HCT116 (cell line): ENCODE measurements around the gene PEX11B. TPM values are rescaled to one million over a fixed set of nuclear protein-coding genes. Genes with fewer than 3 reads are reported as not detected.

Experiments
- ATAC-seq: fragments of 200-7000 bp; cut with Tn5 transposase; 2 replicates; pipeline ENCODE4 v1.9.1; 2020; ENCODE audit warnings: mild to moderate bottlenecking, moderate library complexity
- Bru-seq: library from RNA; stranded (reverse); fragments of 400-500 nt; gene quantifications from one replicate; lab custom pipeline; 2021; lab: Mats Ljungman, UMichigan
- BruChase-seq, 2 experiments: library from RNA; stranded (reverse); fragments of 400-500 nt; gene quantifications; one replicate each; lab custom pipeline; 2021; lab: Mats Ljungman, UMichigan
- BruUV-seq: library from RNA; stranded (reverse); fragments of 400-500 nt; replicated peaks from 2 replicates; lab custom pipeline; 2021; lab: Mats Ljungman, UMichigan
- CTCF ChIA-PET: fragments of 300-600 bp; sonication (Branson Sonifier 250); formaldehyde crosslinking; loops from one replicate; lab custom pipeline; 2021; ENCODE audit warnings: antibody characterized with exemption; lab: Charles Lee
- POLR2A ChIA-PET: fragments of 300-600, 350-600 bp; sonication (Branson Sonifier 250); formaldehyde crosslinking; loops from one replicate; lab custom pipeline; 2021; ENCODE audit warnings: antibody characterized with exemption; lab: Charles Lee
- RAD21 ChIA-PET, 2 experiments: fragments of 300-600 bp; sonication (Branson Sonifier 250); formaldehyde crosslinking; loops; one replicate each; lab custom pipeline; 2023; ENCODE audit warnings: low total read pairs in 2 of 2; ENCODE audit not compliant: uncharacterized antibody in 2 of 2, unreplicated experiment in 2 of 2, low non-redundant PET in 1 of 2; lab: Charles Lee
- DNase-seq: peaks from one replicate; pipeline ENCODE4 v3.0.0-alpha.2; 2010; ENCODE audit warnings: low read depth, low spot score
- H2AFZ ChIP-seq: fragments of 200-600 bp; shearing (Covaris generic), sonication (generic); 2 replicates; pipeline ENCODE4 v1.6.1; 2017; ENCODE audit warnings: low read depth, mixed run types, mixed read lengths, antibody characterized with exemption, low read length; ENCODE audit not compliant: poor library complexity, severe bottlenecking
- H3K27ac ChIP-seq: 2 replicates; pipeline ENCODE4 v1.5.1; 2012; ENCODE audit warnings: low read depth, low read length
- H3K27me3 ChIP-seq: fragments of 200-600 bp; sonication (generic); 2 replicates; pipeline ENCODE4 v1.6.1; 2016; ENCODE audit warnings: mixed run types, low read length, mixed read lengths; ENCODE audit not compliant: insufficient read depth
- H3K36me3 ChIP-seq, 2 experiments: fragments of 200-500 bp in 1 of 2; fragments of 200-600 bp in 1 of 2; sonication (Bioruptor generic) in 1 of 2; sonication (generic) in 1 of 2; 2 replicates each; pipeline versions ENCODE4 v1.5.1 to v1.6.1; 2014 to 2016; ENCODE audit warnings: low read length in 2 of 2, inconsistent platforms in 1 of 2, mixed read lengths in 1 of 2, mixed run types in 1 of 2; ENCODE audit not compliant: insufficient read depth in 2 of 2, control insufficient read depth in 1 of 2
- H3K4me1 ChIP-seq, 2 experiments: fragments of 200-600 bp in 1 of 2; sonication (generic) in 1 of 2; 2 replicates each; pipeline versions ENCODE4 v1.5.1 to v1.6.1; 2012 to 2017; ENCODE audit warnings: low read length in 2 of 2, inconsistent platforms in 1 of 2, mild to moderate bottlenecking in 1 of 2, mixed read lengths in 1 of 2, mixed run types in 1 of 2, moderate library complexity in 1 of 2; ENCODE audit not compliant: insufficient read depth in 2 of 2, control insufficient read depth in 1 of 2
- H3K4me2 ChIP-seq: fragments of 200-600 bp; sonication (generic); 2 replicates; pipeline ENCODE4 v1.6.1; 2017; ENCODE audit warnings: mixed run types, low read length, mixed read lengths
- H3K4me3 ChIP-seq, 2 experiments: fragments of 200-600 bp in 1 of 2; sonication (generic) in 1 of 2; replicated peaks in 1 of 2; 2 replicates each; pipeline ENCODE4 v1.5.1; 2011 to 2016; ENCODE audit warnings: low read length in 2 of 2, control low read depth in 1 of 2, low read depth in 1 of 2, mild to moderate bottlenecking in 1 of 2, mixed read lengths in 1 of 2, mixed run types in 1 of 2
- H3K79me2 ChIP-seq: fragments of 200-600 bp; sonication (generic); 2 replicates; pipeline ENCODE4 v1.6.1; 2017; ENCODE audit warnings: mild to moderate bottlenecking, mixed run types, low read length, moderate library complexity, mixed read lengths; ENCODE audit not compliant: insufficient read depth
- H3K9ac ChIP-seq: fragments of 200-600 bp; sonication (generic); 2 replicates; pipeline ENCODE4 v1.6.1; 2016; ENCODE audit warnings: low read length, mixed read lengths
- H3K9me2 ChIP-seq: fragments of 200-600 bp; sonication (generic), shearing (Covaris generic); 2 replicates; pipeline ENCODE4 v1.6.1; 2017; ENCODE audit warnings: mixed run types, mild to moderate bottlenecking, moderate library complexity; ENCODE audit not compliant: insufficient read depth
- H3K9me3 ChIP-seq, 2 experiments: fragments of 200-500 bp in 1 of 2; fragments of 200-600 bp in 1 of 2; sonication (Bioruptor generic) in 1 of 2; sonication (generic) in 1 of 2; 2 replicates each; pipeline ENCODE4 v1.6.1; 2014 to 2017; ENCODE audit warnings: low read length in 2 of 2, mixed read lengths in 2 of 2, inconsistent platforms in 1 of 2, low read depth in 1 of 2, mild to moderate bottlenecking in 1 of 2, mixed run types in 1 of 2, moderate library complexity in 1 of 2; ENCODE audit not compliant: control insufficient read depth in 1 of 2, insufficient read depth in 1 of 2
- H4K20me1 ChIP-seq: fragments of 200-600 bp; sonication (generic), shearing (Covaris generic); 2 replicates; pipeline ENCODE4 v1.6.1; 2017; ENCODE audit warnings: mixed run types, mild to moderate bottlenecking, moderate library complexity; ENCODE audit not compliant: insufficient read depth
- CBX3 ChIP-seq: IDR thresholded peaks from 2 replicates; pipeline ENCODE4 v1.6.1; 2012; ENCODE audit warnings: low read depth
- CEBPB ChIP-seq: IDR thresholded peaks from 2 replicates; pipeline ENCODE4 v1.6.1; 2012; ENCODE audit warnings: low read depth
- EGR1 ChIP-seq: IDR thresholded peaks from 2 replicates; pipeline ENCODE4 v1.6.1; 2012; ENCODE audit warnings: low read depth
- ELF1 ChIP-seq: IDR thresholded peaks from 2 replicates; pipeline ENCODE4 v1.6.1; 2012; ENCODE audit warnings: low read depth, borderline replicate concordance
- EZH2 ChIP-seq: fragments of 200-600 bp; sonication (generic); IDR thresholded peaks from 2 replicates; pipeline ENCODE4 v1.6.1; 2017; ENCODE audit warnings: antibody characterized with exemption, mixed run types
- FOSL1 ChIP-seq: IDR thresholded peaks from 2 replicates; pipeline ENCODE4 v1.6.1; 2012; ENCODE audit warnings: low read depth
- MAX ChIP-seq: IDR thresholded peaks from 2 replicates; pipeline ENCODE4 v1.6.1; 2012
- RAD21 ChIP-seq: IDR thresholded peaks from 2 replicates; pipeline ENCODE4 v1.6.1; 2012; ENCODE audit warnings: low read depth, mild to moderate bottlenecking
- SIN3A ChIP-seq: IDR thresholded peaks from 2 replicates; pipeline ENCODE4 v1.6.1; 2012; ENCODE audit warnings: low read depth
- SP1 ChIP-seq: IDR thresholded peaks from 2 replicates; pipeline ENCODE4 v1.6.1; 2012; ENCODE audit warnings: low read depth
- SRF ChIP-seq: IDR thresholded peaks from 2 replicates; pipeline ENCODE4 v1.6.1; 2012; ENCODE audit warnings: low read depth
- TCF7L2 ChIP-seq: IDR thresholded peaks from 2 replicates; pipeline ENCODE4 v1.7.0; 2011; ENCODE audit warnings: borderline replicate concordance, inconsistent platforms; ENCODE audit not compliant: insufficient read depth, insufficient read length; ENCODE audit errors: extremely low read depth
- ZBTB33 ChIP-seq: IDR thresholded peaks from 2 replicates; pipeline ENCODE4 v1.6.1; 2011; ENCODE audit warnings: mild to moderate bottlenecking, low read length, moderate library complexity; ENCODE audit not compliant: insufficient replicate concordance; ENCODE audit errors: extremely low read depth
- ZFX ChIP-seq: fragments of 450-650 bp; IDR thresholded peaks from 2 replicates; pipeline ENCODE4 v1.6.1; 2017
- ZNF274 ChIP-seq: fragments of 200-500 bp; sonication (Bioruptor generic); IDR thresholded peaks from 2 replicates; pipeline ENCODE4 v1.6.1; 2014; ENCODE audit warnings: mild to moderate bottlenecking, low read depth, low read length, inconsistent platforms
- intact Hi-C: fragments of 100-400 bp; cut with micrococcal nuclease; formaldehyde crosslinking; loops from 2 replicates; pipeline ENCODE4 v1.10.0; 2022
- long read RNA-seq: library from polyadenylated mRNA; unstranded; transcript quantifications from one replicate; pipeline ENCODE4 v2.0.0, GENCODE V29; 2021; ENCODE audit not compliant: unreplicated experiment
- polyA plus RNA-seq: library from polyadenylated mRNA; unstranded; fragments of >200 nt; gene quantifications from 2 replicates; pipeline ENCODE4 v1.2.1, GENCODE V29; 2012; ENCODE audit warnings: missing spikeins
- total RNA-seq: library from RNA; stranded (reverse); gene quantifications from one replicate; pipeline ENCODE4 v1.2.1, GENCODE V29; 2021; ENCODE audit not compliant: unreplicated experiment
- TF ChIP-seq, protein P1 (sequence below), 3 experiments: fragments of 200-600 bp in 1 of 3; sonication (generic) in 1 of 3; IDR thresholded peaks in 2 of 3; conservative IDR thresholded peaks in 1 of 3; 2 replicates each; pipeline ENCODE4 v1.5.1; 2012 to 2017; ENCODE audit warnings: low read depth in 2 of 3, low read length in 2 of 3, antibody characterized with exemption in 1 of 3, borderline replicate concordance in 1 of 3, control low read depth in 1 of 3, mild to moderate bottlenecking in 1 of 3, mixed read lengths in 1 of 3, mixed run types in 1 of 3, moderate library complexity in 1 of 3; ENCODE audit not compliant: insufficient read depth in 1 of 3
- TF ChIP-seq, protein P2 (sequence below): IDR thresholded peaks from 2 replicates; pipeline ENCODE4 v1.6.1; 2012

PEX11B gene
- total RNA-seq: 20.9 TPM
- polyA plus RNA-seq: 15.2 and 18.3 TPM in 2 replicates
- percentile 73 among the genes with signal in this experiment for Bru-seq, nascent RNA
- percentile 80 among the genes with signal in this experiment for BruChase-seq, experiment 1, labeled RNA remaining after a 6-hour chase
- BruChase-seq, experiment 2, labeled RNA remaining after a 2-hour chase: percentile 89 among the genes with signal in this experiment
- long read RNA-seq, transcript PEX11B-201 (4 exons, 1,740 nt): major isoform, 33 of 41 reads
- long read RNA-seq, partial matches to known transcripts: 3 of 41 reads
- long read RNA-seq, other reads (novel, unspliced or antisense): 5 of 41 reads

- H3K4me2 ChIP-seq: peak within 1 kb of the TSS; percentile 82
- no TSS peak for BruUV-seq
- peak within 1 kb of the TSS; percentile 78 for H3K9ac ChIP-seq
- DNase-seq: peak; percentile 75
- peak within 1 kb of the TSS; percentile 74 to 95 for H3K4me3 ChIP-seq
- H4K20me1 ChIP-seq: no peaks in the 10 kb centered on the region
- H3K36me3 ChIP-seq: peaks cover 0 to 9% of the 10 kb centered on the region in 2 experiments; a peak in 1 of 4 replicates
- peak; percentile 84 for ATAC-seq
- no peaks in the 10 kb centered on the region; the same call in 1 of the 2 replicates for H3K79me2 ChIP-seq
- no peak within 1 kb of the TSS for H2AFZ ChIP-seq
- no peaks in the 10 kb centered on the region for H3K27me3 ChIP-seq
- intact Hi-C loops: loop anchor here (5.0 kb wide), 1 partner anchor 44 kb away; the partner anchor contains the start of genes ANKRD34A and POLR3GL
- H3K27ac ChIP-seq: peak within 1 kb of the TSS; percentile 62
- POLR2A ChIA-PET: interaction anchor here (0.8 to 1.9 kb wide), 3 partner anchors 9 to 60 kb away, joined by 5 to 9 read pairs (median 7); partner anchors contain the start of genes PIAS3 and RBM8A
- RAD21 ChIA-PET: no interaction called here
- no peaks in the 10 kb centered on the region for H3K9me2 ChIP-seq
- peaks cover 9 to 25% of the 10 kb centered on the region in 2 experiments; a peak in 3 of 4 replicates for H3K4me1 ChIP-seq
- CTCF ChIA-PET: interaction anchor here (1.0 to 1.3 kb wide), 3 partner anchors 9 to 26 kb away, joined by 4 to 7 read pairs (median 5); partner anchors contain the start of genes ITGA10 and RBM8A
- no peaks in the 10 kb centered on the region for H3K9me3 ChIP-seq
- TF ChIP-seq, protein P1, sequence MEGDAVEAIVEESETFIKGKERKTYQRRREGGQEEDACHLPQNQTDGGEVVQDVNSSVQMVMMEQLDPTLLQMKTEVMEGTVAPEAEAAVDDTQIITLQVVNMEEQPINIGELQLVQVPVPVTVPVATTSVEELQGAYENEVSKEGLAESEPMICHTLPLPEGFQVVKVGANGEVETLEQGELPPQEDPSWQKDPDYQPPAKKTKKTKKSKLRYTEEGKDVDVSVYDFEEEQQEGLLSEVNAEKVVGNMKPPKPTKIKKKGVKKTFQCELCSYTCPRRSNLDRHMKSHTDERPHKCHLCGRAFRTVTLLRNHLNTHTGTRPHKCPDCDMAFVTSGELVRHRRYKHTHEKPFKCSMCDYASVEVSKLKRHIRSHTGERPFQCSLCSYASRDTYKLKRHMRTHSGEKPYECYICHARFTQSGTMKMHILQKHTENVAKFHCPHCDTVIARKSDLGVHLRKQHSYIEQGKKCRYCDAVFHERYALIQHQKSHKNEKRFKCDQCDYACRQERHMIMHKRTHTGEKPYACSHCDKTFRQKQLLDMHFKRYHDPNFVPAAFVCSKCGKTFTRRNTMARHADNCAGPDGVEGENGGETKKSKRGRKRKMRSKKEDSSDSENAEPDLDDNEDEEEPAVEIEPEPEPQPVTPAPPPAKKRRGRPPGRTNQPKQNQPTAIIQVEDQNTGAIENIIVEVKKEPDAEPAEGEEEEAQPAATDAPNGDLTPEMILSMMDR (IDR thresholded peaks at IDR 0.05 in 2 of 3, conservative IDR thresholded peaks at IDR 0.05 in 1 of 3; ENCODE audit: borderline replicate concordance in 1 of 3, insufficient read depth in 1 of 3, low read depth in 2 of 3, low read length in 2 of 3): no peak
- peak; percentile 52; the same call in 1 of the 2 replicates for TF ChIP-seq ELF1
- no peak for TF ChIP-seq CEBPB
- TF ChIP-seq, protein P2, sequence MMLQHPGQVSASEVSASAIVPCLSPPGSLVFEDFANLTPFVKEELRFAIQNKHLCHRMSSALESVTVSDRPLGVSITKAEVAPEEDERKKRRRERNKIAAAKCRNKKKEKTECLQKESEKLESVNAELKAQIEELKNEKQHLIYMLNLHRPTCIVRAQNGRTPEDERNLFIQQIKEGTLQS: no peak
- TF ChIP-seq SP1: peak; percentile 91
- TF ChIP-seq CBX3: no peak
- no peak for TF ChIP-seq ZNF274
- no peak for TF ChIP-seq EZH2
- TF ChIP-seq ZBTB33: peak; percentile 87
- TF ChIP-seq MAX: peak; percentile 75
- TF ChIP-seq FOSL1: no peak
- TF ChIP-seq EGR1: no peak
- 0 out of 2 replicates have a peak, but pooled peaks have one; percentile 8 for TF ChIP-seq ZFX
- no peak for TF ChIP-seq RAD21
- peak; percentile 60 for TF ChIP-seq TCF7L2
- TF ChIP-seq SIN3A: peak; percentile 72; the same call in 1 of the 2 replicates
- no peak for TF ChIP-seq SRF
Measured at GRCh38 chr1:145918144-145918991, at the start of gene PEX11B. Gene PEX11B (minus strand): TSS chr1:145918717. CDS start chr1:145918688, 29 bp downstream.
